HG03060 (cell line): ENCODE results near the gene HBG2.
A peak's percentile ranks its signal among the peaks of the same experiment; 100 is the strongest.
"Not testable (repeated sequence)": the region's sequence is repeated elsewhere in the genome, so short reads cannot be mapped to it uniquely, and the experiment has no call there.

Experiments used
- ATAC-seq: cut with Tn5 transposase; IDR thresholded peaks from one replicate; pipeline ENCODE4 v1.9.1; 2021; ENCODE audit warnings: low read depth, moderate number of reproducible peaks; ENCODE audit not compliant: unreplicated experiment

The HBG2 gene

GRCh38 chr11:5251746-5252145, 2.8 kb downstream of the HBG2 start:
- no peak for ATAC-seq

GRCh38 chr11:5250543-5251204, 3.9 kb downstream of the HBG2 start:
- no peak for ATAC-seq

GRCh38 chr11:5249807-5250396, 4.7 kb downstream of the HBG2 start, which contains the start of gene HBG1:
Gene HBG1, minus strand, starts transcription at chr11:5249857. Its CDS starts 53 bp downstream, at chr11:5249804.
- not testable (repeated sequence) for ATAC-seq

- ATAC-seq: not testable (repeated sequence)
Measured at GRCh38 chr11:5248498-5248897, 6.1 kb downstream of the HBG2 start.

- ATAC-seq: no peak
Measured at GRCh38 chr11:5247472-5248192, 6.9 kb downstream of the HBG2 start.

- no peak for ATAC-seq
Measured at GRCh38 chr11:5246772-5247471, 7.7 kb downstream of the HBG2 start.

- ATAC-seq: no peak
Measured at GRCh38 chr11:5245155-5245554, 9.4 kb downstream of the HBG2 start.

GRCh38 chr11:5243816-5244180, 10.8 kb downstream of the HBG2 start:
- no peak for ATAC-seq

- ATAC-seq: peak; percentile 61
Measured at GRCh38 chr11:5242933-5243815, 11.4 kb downstream of the HBG2 start.

GRCh38 chr11:5242208-5242607, 12.4 kb downstream of the HBG2 start:
- no peak for ATAC-seq

- no peak for ATAC-seq
Measured at GRCh38 chr11:5241458-5241857, 13.1 kb downstream of the HBG2 start.

- no peak for ATAC-seq
Measured at GRCh38 chr11:5240458-5240857, 14.1 kb downstream of the HBG2 start.

- no peak for ATAC-seq
Measured at GRCh38 chr11:5240056-5240455, 14.5 kb downstream of the HBG2 start.

GRCh38 chr11:5239046-5239445, 15.5 kb downstream of the HBG2 start:
- no peak for ATAC-seq

GRCh38 chr11:5238486-5238885, 16.1 kb downstream of the HBG2 start:
- ATAC-seq: no peak

GRCh38 chr11:5237420-5237819, 17.2 kb downstream of the HBG2 start:
- ATAC-seq: no peak

GRCh38 chr11:5235364-5236095, 19.1 kb downstream of the HBG2 start:
- no peak for ATAC-seq

GRCh38 chr11:5234381-5234834, 20.2 kb downstream of the HBG2 start, which contains the start of gene HBD:
Gene HBD, minus strand, starts transcription at chr11:5234483. Its CDS starts 50 bp downstream, at chr11:5234433.
- ATAC-seq: no peak

- ATAC-seq: no peak
Measured at GRCh38 chr11:5233307-5233706, 21.3 kb downstream of the HBG2 start.
